K562 (cell line): ENCODE measurements around the gene ANKRD12. TPM values are rescaled to one million over a fixed set of nuclear protein-coding genes. Genes with fewer than 3 reads are reported as not detected.

Source experiments
- ATAC-seq: fragments of 200-7000 bp; cut with Tn5 transposase; 3 replicates; pipeline ENCODE4 v1.9.1; 2020; ENCODE audit warnings: moderate library complexity
- BruUV-seq: library from RNA; stranded (reverse); fragments of 400-500 nt; replicated peaks from 2 replicates; lab custom pipeline; 2021; lab: Mats Ljungman, UMichigan
- CTCF ChIA-PET: fragments of 300-600 bp; formaldehyde crosslinking; extraction: SDS; loops from one replicate; lab custom pipeline; 2021; ENCODE audit warnings: low intra/inter-chr PET ratio; lab: Yijun Ruan, JAX
- POLR2A ChIA-PET: fragments of 300-600, 350-650 bp; sonication (Branson Sonifier 250); formaldehyde crosslinking; extraction: SDS; loops from one replicate; lab custom pipeline; 2021; ENCODE audit warnings: antibody characterized with exemption, inconsistent platforms; lab: Yijun Ruan, JAX
- DNase-seq, 4 experiments: peaks; one replicate each; pipeline versions ENCODE4 v3.0.0 to v3.0.0-alpha.2; 2011 to 2018; ENCODE audit warnings: low spot score in 3 of 4, mixed read lengths in 3 of 4; ENCODE audit errors: extremely low read depth in 1 of 4
- FAIRE-seq: peaks from 2 replicates; lab custom pipeline; 2011; peaks lifted over from hg19 to GRCh38; lab: Jason Lieb, UNC
- H2AFZ ChIP-seq: 2 replicates; pipeline ENCODE4 v1.6.0; 2011; ENCODE audit warnings: low read depth, low read length, control low read depth, inconsistent platforms
- H3K27ac ChIP-seq: fragments of 200-600 bp; 3 replicates; pipeline ENCODE4 v1.8.0; 2011; ENCODE audit warnings: low read depth, mild to moderate bottlenecking, control low read depth, inconsistent platforms, low read length, moderate library complexity, mixed read lengths; ENCODE audit errors: extremely low read depth
- H3K27me3 ChIP-seq, 2 experiments: fragments of 300-600 bp in 1 of 2; 2 replicates in 1 of 2; 3 replicates in 1 of 2; pipeline versions ENCODE4 v1.6.0 to v1.8.0; 2011; ENCODE audit warnings: inconsistent platforms in 2 of 2, low read length in 2 of 2, mild to moderate bottlenecking in 1 of 2, mixed read lengths in 1 of 2, moderate library complexity in 1 of 2; ENCODE audit not compliant: control insufficient read depth in 2 of 2, insufficient read depth in 2 of 2
- H3K36me3 ChIP-seq: fragments of 300-600 bp; 3 replicates; pipeline ENCODE4 v1.8.0; 2011; ENCODE audit warnings: mild to moderate bottlenecking, low read length, inconsistent platforms; ENCODE audit not compliant: control insufficient read depth, insufficient read depth
- H3K4me1 ChIP-seq, 2 experiments: fragments of 200-600 bp in 1 of 2; replicated peaks in 1 of 2; 2 replicates in 1 of 2; 3 replicates in 1 of 2; pipeline versions ENCODE4 v1.5.1 to v1.8.0; 2011; ENCODE audit warnings: inconsistent platforms in 2 of 2, low read length in 2 of 2, mild to moderate bottlenecking in 1 of 2, mixed read lengths in 1 of 2, moderate library complexity in 1 of 2; ENCODE audit not compliant: control insufficient read depth in 2 of 2, insufficient read depth in 2 of 2
- H3K4me2 ChIP-seq: 2 replicates; pipeline ENCODE4 v1.6.1; 2011; ENCODE audit warnings: low read length, control low read depth, inconsistent platforms, mixed read lengths; ENCODE audit not compliant: insufficient read depth
- H3K4me3 ChIP-seq: fragments of 200-600 bp; sonication (generic), shearing (Covaris generic); 2 replicates; pipeline ENCODE4 v1.5.1; 2016; ENCODE audit warnings: control low read depth, inconsistent platforms
- H3K79me2 ChIP-seq: fragments of 200-600 bp; 3 replicates; pipeline ENCODE4 v1.8.0; 2011; ENCODE audit warnings: low read length, inconsistent platforms; ENCODE audit not compliant: control insufficient read depth, insufficient read depth
- H3K9ac ChIP-seq, 2 experiments: 2 replicates each; pipeline versions ENCODE4 v1.6.0 to v1.6.1; 2011; ENCODE audit warnings: low read depth in 2 of 2, low read length in 2 of 2, control low read depth in 1 of 2, inconsistent platforms in 1 of 2, mild to moderate bottlenecking in 1 of 2, mixed read lengths in 1 of 2; ENCODE audit not compliant: insufficient read depth in 1 of 2
- H3K9me1 ChIP-seq: one replicate; pipeline ENCODE4 v1.6.0; 2011; ENCODE audit warnings: inconsistent platforms, mild to moderate bottlenecking, low read length, moderate library complexity; ENCODE audit not compliant: control insufficient read depth, insufficient read depth
- H3K9me3 ChIP-seq: replicated peaks from 2 replicates; pipeline ENCODE4 v1.5.1; 2011; ENCODE audit warnings: low read depth, low read length, inconsistent platforms; ENCODE audit not compliant: control insufficient read depth, insufficient read depth
- H4K20me1 ChIP-seq: replicated peaks from 2 replicates; pipeline ENCODE4 v1.6.1; 2011; ENCODE audit warnings: low read length, inconsistent platforms, mixed read lengths; ENCODE audit not compliant: control insufficient read depth, insufficient read depth
- ELK1 ChIP-seq: sonication (generic); formaldehyde crosslinking; IDR thresholded peaks from 2 replicates; pipeline ENCODE4 v1.8.1; 2022; ENCODE audit warnings: missing genetic modification reagents
- ERF ChIP-seq: fragments of 450-650 bp; formaldehyde crosslinking; IDR thresholded peaks from 2 replicates; pipeline ENCODE4 v1.4.0; 2020; ENCODE audit warnings: mild to moderate bottlenecking, mixed read lengths
- RBFOX2 ChIP-seq: fragments of 200-400 bp; formaldehyde crosslinking; IDR thresholded peaks from 2 replicates; pipeline ENCODE4 v1.6.1; 2017; ENCODE audit warnings: low read depth, mild to moderate bottlenecking, low read length, moderate library complexity
- RBM39 ChIP-seq: fragments of 200-400 bp; formaldehyde crosslinking; optimal IDR thresholded peaks from 2 replicates; pipeline ENCODE3; 2018; ENCODE audit warnings: low read depth, low read length
- ZC3H8 ChIP-seq: fragments of 450-650 bp; IDR thresholded peaks from 2 replicates; pipeline ENCODE4 v1.6.1; 2017
- ZNF263 ChIP-seq: sonication (generic); formaldehyde crosslinking; IDR thresholded peaks from 2 replicates; pipeline ENCODE4 v1.8.0; 2022; ENCODE audit warnings: mild to moderate bottlenecking, missing genetic modification reagents, borderline replicate concordance
- ZNF444 ChIP-seq: fragments of 250-450 bp; sonication (Bioruptor Pico); IDR thresholded peaks from 2 replicates; pipeline ENCODE4 v1.4.0; 2020; ENCODE audit warnings: mild to moderate bottlenecking, moderate library complexity
- WGBS: fragments of 100-300 bp; shearing (Covaris generic); methylation state at CpG from one replicate; pipeline ENCODE4 v1.1.6; 2016; ENCODE audit warnings: low coverage, mixed read lengths; ENCODE audit not compliant: insufficient coverage; ENCODE audit errors: missing lambda C conversion rate; 5-methylcytosine and 5-hydroxymethylcytosine counted together
- in situ Hi-C: fragments of 300-500 bp; cut with MboI; formaldehyde crosslinking; loops from 4 replicates; pipeline ENCODE4 v1.15.0; 2018; ENCODE audit warnings: inconsistent platforms, mixed read lengths
- intact Hi-C: fragments of 100-400 bp; cut with micrococcal nuclease; formaldehyde crosslinking; loops from 2 replicates; pipeline ENCODE4 v1.14.2; 2022
- polyA plus RNA-seq, 8 experiments: library from polyadenylated mRNA; depleted of rRNA in 4 of 8; stranded (reverse) in 5 of 8; unstranded in 3 of 8; fragments of >200 nt; fragmentation: Nextera tagmentation in 2 of 8; fragmentation: Illumina TruSeq in 1 of 8; extraction: Ambion mirVana in 2 of 8; extraction: Trizol in 1 of 8; gene quantifications; 2 replicates each; pipeline versions ENCODE4 v1.2.1 to v1.2.3, GENCODE V29; 2011 to 2014; ENCODE audit warnings: inconsistent platforms in 1 of 8, missing spikeins in 1 of 8
- total RNA-seq, 7 experiments: library from RNA; depleted of rRNA in 6 of 7; stranded (reverse); fragments of >200 nt in 6 of 7; fragmentation: Illumina TruSeq in 2 of 7; extraction: Trizol in 2 of 7; gene quantifications; 2 replicates each; pipeline versions ENCODE4 v1.2.1 to v1.2.3, GENCODE V29; 2011 to 2021; ENCODE audit warnings: low replicate concordance in 1 of 7
- TF ChIP-seq, protein P1 (sequence below): fragments of 450-650 bp; formaldehyde crosslinking; IDR thresholded peaks from 2 replicates; pipeline ENCODE4 v1.4.0; 2022; ENCODE audit warnings: mild to moderate bottlenecking, moderate library complexity
- TF ChIP-seq, protein P2 (sequence below): fragments of 450-650 bp; conservative IDR thresholded peaks from 2 replicates; pipeline ENCODE4 v1.6.1; 2016; ENCODE audit warnings: missing genetic modification characterization, low read depth, mild to moderate bottlenecking, control low read depth, missing compliant biosample characterization
- TF ChIP-seq, protein P3 (sequence below): sonication (generic); formaldehyde crosslinking; IDR thresholded peaks from 2 replicates; pipeline ENCODE4 v1.8.0; 2022; ENCODE audit warnings: mild to moderate bottlenecking, missing genetic modification reagents

The ANKRD12 gene
- total and polyA plus RNA-seq, 9 of the 15 experiments (the other 6 are each of a cell fraction or from before 2014, with no cell fraction given) = 6.6 to 28.2 (median 16.0) TPM

GRCh38 chr18:9104244-9104901 is 32.2 kb upstream of the ANKRD12 start (continued):
- TF ChIP-seq ELK1 (no peak), ZNF263 (no peak), ERF (CRISPR knock-in tag) (no peak), ZNF444 (CRISPR knock-in tag) (peak; percentile 62; the same call in 1 of the 2 replicates)
- TF ChIP-seq, protein P1, sequence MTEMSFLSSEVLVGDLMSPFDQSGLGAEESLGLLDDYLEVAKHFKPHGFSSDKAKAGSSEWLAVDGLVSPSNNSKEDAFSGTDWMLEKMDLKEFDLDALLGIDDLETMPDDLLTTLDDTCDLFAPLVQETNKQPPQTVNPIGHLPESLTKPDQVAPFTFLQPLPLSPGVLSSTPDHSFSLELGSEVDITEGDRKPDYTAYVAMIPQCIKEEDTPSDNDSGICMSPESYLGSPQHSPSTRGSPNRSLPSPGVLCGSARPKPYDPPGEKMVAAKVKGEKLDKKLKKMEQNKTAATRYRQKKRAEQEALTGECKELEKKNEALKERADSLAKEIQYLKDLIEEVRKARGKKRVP = no peak
- TF ChIP-seq, protein P2, sequence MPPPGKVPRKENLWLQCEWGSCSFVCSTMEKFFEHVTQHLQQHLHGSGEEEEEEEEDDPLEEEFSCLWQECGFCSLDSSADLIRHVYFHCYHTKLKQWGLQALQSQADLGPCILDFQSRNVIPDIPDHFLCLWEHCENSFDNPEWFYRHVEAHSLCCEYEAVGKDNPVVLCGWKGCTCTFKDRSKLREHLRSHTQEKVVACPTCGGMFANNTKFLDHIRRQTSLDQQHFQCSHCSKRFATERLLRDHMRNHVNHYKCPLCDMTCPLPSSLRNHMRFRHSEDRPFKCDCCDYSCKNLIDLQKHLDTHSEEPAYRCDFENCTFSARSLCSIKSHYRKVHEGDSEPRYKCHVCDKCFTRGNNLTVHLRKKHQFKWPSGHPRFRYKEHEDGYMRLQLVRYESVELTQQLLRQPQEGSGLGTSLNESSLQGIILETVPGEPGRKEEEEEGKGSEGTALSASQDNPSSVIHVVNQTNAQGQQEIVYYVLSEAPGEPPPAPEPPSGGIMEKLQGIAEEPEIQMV = no peak

- Histone ChIP-seq H3K9me1 (no peaks in the 10 kb centered on the region), H2AFZ (no peak overlapping the region), H3K9ac (peak overlapping the region in 1 of 2 experiments; percentile 82; a peak in 2 of 4 replicates), H3K4me3 (peak overlapping the region; percentile 51), H3K9me3 (no peaks in the 10 kb centered on the region), H3K36me3 (peaks cover 64% of the 10 kb centered on the region), H3K4me1 (peaks cover 8 to 29% of the 10 kb centered on the region in 2 experiments), H3K27me3 (no peaks in the 10 kb centered on the region), H3K4me2 (peak overlapping the region; percentile 84), H3K79me2 (peaks cover 92% of the 10 kb centered on the region), H3K27ac (no peak overlapping the region; the same call in 2 of the 3 replicates), H4K20me1 (peaks cover 34% of the 10 kb centered on the region)
- POLR2A ChIA-PET = interaction anchor here (0.7 to 4.6 kb wide), 7 partner anchors 9 to 195 kb away, joined by 3 to 53 read pairs (median 10); no protein-coding TSS in a partner anchor
- in situ Hi-C loops (no loop called here), intact Hi-C loops (no loop called here)
- ATAC-seq (no peak), DNase-seq (no peak), FAIRE-seq (no peak)
- no TSS peak for BruUV-seq
- CTCF ChIA-PET = no interaction called here
- WGBS = 5% methylated on average over 3 of the region's 3 CpGs
- TF ChIP-seq RBFOX2 = 0 out of 2 replicates have a peak, but pooled peaks have one; percentile 7
- TF ChIP-seq, protein P3, sequence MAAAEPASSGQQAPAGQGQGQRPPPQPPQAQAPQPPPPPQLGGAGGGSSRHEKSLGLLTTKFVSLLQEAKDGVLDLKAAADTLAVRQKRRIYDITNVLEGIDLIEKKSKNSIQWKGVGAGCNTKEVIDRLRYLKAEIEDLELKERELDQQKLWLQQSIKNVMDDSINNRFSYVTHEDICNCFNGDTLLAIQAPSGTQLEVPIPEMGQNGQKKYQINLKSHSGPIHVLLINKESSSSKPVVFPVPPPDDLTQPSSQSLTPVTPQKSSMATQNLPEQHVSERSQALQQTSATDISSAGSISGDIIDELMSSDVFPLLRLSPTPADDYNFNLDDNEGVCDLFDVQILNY (CRISPR knock-in tag) = no peak
- TF ChIP-seq ZC3H8 = no peak
- TF ChIP-seq RBM39 = no peak
- TF ChIP-seq, all 486 proteins: peak for 1
These were observed 31.2 kb upstream of the ANKRD12 start for GRCh38 chr18:9105420-9105819.
